GM21737 (cell line): ENCODE results near the gene MAP4K4.

Experiments used
- ATAC-seq: cut with Tn5 transposase; IDR thresholded peaks from one replicate; pipeline ENCODE4 v1.9.1; 2021; ENCODE audit warnings: mild to moderate bottlenecking, moderate library complexity; ENCODE audit not compliant: unreplicated experiment

Gene MAP4K4

GRCh38 chr2:101692041-101692440, 5.5 kb upstream of the MAP4K4 start:
- no peak for ATAC-seq

- ATAC-seq, result no peak
Measured at GRCh38 chr2:101692766-101693165, 4.7 kb upstream of the MAP4K4 start.

- ATAC-seq, result no peak
Measured at GRCh38 chr2:101693991-101694588, 3.4 kb upstream of the MAP4K4 start.

DNA sequence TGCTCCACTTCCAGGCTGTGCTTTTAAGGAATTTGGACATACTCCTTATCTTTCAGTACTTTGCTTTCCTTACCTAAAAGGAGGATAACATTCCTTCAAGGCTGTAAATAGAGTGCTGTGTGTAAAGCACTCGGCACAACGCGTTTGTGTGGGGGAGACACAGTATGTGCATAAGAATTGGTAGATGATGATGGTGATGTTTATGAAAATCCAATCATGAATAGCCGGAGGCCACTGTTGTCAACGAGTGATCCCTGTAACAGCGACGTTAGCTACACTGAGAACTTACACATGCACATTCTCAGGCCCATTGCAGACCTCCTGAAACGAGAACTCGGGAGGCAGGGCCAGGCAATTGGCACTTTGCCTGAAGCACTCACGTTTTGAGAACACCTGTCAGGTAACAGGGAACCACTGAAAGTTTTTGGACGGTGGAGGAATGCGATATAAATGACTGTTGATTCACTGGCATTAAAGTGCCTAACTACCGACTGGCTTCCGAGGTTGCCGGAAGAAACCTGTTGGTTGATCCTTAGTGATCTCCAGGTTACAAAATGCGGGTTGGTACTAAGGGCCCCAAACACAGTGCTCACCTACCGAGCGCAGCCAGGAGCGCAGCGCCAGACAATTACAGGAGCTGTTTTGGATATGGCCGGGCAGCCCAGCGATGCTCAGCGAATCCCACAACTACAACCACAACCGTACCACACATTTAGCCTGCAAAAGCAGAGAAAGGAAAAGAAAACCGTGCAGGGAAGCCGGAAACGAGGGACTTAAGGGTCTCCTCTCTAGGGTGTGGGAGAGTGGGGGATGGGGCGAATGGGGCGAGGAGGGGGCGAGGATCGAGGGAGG, 1.0 kb upstream of the MAP4K4 start:
- no peak for ATAC-seq

DNA sequence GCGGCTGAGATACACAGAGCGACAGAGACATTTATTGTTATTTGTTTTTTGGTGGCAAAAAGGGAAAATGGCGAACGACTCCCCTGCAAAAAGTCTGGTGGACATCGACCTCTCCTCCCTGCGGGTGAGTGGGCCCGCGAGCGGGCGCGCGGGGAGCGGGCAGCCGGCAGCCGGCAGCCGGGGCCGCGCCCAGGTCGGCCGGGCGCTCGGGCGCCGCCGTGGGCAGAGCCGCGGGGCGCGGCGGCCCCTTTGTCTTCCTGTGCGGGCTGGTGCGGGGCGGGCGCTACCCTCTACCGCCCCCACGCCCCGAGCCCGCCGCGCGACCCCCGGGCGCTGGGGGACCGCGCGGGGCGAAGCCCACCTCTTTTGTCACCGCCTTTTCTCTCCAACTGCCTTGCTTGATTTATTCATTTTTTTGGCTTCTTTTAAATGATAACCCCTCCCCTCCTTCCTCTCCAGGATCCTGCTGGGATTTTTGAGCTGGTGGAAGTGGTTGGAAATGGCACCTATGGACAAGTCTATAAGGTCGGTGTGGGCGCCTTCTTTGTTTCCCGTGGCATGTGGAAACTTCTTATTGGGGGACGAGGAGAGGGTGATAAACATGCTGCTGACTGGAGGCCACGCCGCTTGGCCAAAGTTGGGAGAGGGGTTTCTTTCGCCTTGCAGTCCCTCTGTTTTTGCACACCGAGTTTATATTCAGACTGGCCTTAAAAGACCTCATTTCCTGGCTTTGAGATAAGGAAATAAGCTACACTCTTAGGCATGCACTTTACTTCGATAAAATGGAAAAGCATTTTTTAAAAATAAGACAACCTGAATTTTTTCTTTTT, 722 bp downstream of the MAP4K4 start:
- no peak for ATAC-seq

GRCh38 chr2:101698844-101699754, 1.6 kb downstream of the MAP4K4 start:
- ATAC-seq, result no peak

DNA sequence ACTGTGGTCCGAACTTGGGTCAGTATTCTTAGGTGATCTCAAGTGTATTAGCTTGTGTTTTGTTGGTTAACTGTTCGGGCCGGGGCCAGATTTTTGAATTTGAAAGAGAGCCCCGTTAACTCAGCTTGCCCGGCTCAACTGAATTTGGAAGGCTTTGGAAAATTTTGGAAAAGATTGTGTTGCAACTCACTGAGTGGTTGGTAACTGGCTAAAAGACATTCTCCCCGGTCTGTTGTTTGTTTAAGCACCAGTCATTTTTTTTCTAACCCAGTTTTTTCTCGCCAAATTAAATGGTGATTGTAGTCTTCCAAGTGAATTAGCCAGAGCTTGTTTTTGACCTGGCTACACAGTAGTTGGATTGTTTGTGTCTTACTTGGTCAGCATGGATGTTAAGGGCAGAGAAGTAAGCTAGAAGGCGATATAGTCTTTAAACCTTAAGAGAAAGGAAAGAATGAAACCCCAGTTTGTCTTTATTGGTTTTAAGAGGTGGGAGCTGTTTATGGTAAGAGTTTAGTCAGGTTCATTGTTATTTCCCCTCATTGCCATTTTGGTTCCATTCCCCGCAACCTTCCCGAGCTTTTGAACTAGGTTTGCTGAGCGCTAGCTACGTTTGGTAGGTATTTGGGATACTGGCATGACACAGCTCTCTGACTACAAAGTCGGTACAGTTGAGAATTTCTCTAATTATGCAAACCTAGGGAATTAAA, 2.4 kb downstream of the MAP4K4 start:
- no peak for ATAC-seq

GRCh38 chr2:101704046-101704466, 6.5 kb downstream of the MAP4K4 start:
- no peak for ATAC-seq

DNA sequence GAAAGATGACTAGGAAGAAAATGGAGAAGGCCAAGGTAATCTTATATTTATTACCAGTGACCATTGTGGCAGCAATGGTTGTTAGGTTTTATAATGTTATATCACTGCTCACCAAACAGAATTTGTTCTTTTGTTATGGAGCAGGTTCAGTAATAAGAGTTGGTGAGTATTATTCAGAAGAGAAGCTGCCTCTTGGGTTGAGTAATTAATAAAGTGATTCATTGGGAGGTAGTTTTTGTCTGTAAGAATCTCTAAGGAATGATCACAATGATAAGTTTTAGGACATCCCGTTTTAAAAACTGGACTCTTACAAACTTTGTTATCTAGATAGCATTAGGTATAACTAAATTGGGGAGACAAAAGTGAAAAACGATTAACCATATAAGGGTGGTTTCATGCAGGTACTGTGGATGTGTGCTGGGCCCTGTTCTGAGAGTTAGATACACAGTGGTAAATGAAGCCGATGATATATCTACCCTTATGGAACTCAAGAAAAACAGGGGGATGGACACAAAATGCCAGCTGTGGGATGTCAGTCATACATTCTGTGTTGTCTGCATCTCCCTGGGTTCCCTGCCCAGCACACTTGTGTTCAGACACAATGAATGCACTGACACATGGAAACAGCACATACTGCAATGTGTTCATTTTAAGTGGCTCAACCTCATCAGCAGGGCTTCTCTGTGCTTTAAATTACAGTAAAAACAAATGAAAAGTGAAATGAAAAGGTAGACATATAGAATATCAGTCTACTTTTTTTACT, 7.5 kb downstream of the MAP4K4 start:
- ATAC-seq, result no peak

DNA sequence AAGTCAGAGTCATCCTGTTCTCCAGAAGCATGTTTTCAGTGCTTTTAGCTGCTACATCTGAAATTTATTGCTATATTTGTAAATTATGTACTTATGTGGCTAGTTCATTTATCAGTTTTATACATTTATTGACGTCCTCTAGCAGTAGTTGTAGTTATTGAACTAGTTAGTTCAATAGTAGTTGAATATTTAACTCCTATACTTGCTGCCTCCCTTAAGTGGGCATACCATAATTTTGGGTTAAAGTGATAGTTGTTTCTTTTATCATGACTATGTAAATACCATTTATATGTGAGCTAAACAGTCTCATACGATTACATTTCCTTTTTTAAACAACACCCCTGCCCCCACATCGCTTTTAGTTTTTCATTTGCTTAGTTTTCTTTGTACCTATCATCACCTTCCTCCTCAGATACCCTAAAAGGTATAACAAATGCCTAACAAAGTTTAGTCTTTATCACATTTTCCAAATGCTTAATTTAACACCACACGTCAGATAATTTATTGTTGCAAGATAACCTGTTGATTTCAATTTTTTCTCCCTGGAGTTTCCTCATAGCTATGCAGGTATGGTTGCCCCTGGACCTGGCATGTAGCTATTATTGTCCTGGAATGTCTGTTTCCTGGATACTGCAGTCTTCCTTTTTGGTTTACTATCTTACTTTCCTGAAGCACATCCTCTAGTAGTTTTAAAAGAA, 8.8 kb downstream of the MAP4K4 start:
- ATAC-seq, result no peak

DNA sequence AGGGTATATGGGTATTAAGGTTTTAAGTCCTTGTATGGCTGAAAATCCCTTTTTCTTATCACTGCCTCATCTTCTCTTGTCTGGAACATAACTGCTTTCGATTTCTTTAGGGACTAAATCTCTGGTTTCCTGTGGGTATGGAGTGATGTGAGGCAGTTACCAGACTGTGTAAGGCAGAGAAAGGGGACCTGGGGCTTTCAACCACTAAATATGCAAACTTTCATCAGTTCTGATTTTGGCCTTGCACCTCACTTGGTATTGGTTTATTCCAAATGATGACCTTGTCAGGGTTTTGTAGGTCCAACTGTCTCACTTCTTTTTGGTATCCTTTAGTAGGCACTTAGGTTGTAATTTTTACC, 9.3 kb downstream of the MAP4K4 start:
- peak; percentile 59 for ATAC-seq

DNA sequence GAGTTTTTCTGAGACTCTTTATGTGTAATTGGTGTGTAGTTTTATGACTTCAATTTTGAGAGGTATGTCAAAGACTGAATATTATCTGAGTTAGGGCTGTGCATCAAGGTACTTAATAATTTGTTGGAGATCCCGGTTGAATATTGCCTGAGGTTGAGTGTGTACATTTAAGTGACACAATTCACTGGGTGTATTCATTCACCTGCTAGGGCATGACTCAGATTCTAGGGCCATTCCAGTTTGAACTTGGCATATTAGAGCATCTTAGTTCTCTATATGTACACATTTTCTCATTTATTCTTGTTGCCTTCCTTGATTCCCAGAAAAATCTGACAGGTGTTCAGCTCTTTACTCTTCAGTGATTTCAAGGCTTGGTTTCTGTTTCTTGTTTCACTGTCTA, 12.5 kb downstream of the MAP4K4 start:
- ATAC-seq, result no peak

DNA sequence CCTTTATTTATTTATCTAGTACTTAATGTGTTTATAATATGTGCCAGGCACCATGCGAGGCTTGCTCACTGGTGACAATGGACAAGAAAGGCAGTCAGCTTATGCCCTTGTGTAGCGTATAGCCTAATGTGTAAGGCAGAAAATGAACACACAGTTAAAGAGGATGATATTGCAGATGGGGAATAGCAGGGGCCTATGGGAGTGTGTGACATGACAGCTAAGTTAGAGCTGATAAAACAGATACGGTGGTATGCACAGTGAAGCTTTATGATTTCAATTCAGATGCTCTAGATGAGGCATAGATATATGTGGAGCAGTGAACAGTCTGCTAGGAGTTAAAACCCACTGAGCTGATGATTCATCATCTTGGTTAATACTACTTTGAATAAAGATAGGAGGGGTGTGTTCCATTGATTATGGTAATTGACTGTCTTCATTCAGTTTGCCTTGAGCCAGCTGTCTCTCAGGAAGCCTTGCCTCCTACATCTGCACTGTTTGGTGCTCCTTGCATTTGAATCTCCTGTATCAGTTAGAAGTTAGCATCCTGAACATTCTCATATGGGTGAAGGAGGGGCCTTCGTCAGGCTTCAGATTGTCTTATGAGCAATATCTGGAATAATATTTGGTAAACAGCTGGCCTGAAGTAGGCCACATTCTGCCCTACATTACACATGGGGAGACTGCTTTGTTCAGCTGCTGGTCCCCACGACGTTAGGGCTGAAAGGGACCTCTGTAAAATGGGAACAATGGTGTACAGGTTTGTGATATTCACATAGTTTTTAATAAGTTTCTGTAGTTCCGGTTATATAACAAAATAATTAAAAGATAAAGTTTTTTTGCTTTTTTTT, 13.2 kb downstream of the MAP4K4 start:
- ATAC-seq, result no peak

- no peak for ATAC-seq
Measured at GRCh38 chr2:101714118-101714517, 16.6 kb downstream of the MAP4K4 start.

DNA sequence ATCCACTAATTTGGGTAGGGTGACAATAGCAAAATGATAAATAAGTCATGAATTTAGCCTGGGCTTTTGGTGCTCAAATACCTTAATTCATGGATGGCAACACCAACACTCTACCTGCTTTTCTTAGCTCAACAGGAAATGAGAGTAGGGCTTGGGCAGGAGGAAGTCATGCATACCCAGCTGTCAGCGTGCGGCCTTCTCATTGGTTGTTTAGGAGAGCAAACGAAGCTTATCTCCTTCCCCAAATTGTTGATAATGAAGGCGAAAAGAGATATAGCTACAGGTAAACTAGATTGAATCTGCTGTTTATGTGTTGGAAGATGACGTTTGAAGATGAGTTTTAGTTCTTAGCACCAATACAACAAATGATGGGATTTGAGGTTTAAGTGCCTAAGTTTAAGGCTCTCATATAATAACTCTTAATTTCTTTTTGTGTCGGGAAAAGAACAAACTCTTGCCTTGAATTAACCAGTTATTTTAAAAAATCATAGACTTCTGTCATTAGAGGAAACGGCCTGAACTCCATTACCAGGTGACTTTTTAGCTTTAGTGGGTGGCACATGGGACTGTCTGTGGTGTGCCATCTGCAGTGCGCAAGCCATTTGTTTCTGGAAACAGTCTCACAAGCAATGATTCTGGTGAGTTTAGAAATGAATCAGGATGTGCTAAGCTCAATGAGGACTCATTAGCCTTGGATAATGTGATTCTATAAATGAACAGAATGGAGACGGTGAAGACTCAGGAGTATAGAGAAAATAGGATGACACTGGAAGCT, 19.8 kb downstream of the MAP4K4 start:
- peak; percentile 73 for ATAC-seq

- ATAC-seq, result no peak
Measured at GRCh38 chr2:101718479-101718878, 21.0 kb downstream of the MAP4K4 start.

DNA sequence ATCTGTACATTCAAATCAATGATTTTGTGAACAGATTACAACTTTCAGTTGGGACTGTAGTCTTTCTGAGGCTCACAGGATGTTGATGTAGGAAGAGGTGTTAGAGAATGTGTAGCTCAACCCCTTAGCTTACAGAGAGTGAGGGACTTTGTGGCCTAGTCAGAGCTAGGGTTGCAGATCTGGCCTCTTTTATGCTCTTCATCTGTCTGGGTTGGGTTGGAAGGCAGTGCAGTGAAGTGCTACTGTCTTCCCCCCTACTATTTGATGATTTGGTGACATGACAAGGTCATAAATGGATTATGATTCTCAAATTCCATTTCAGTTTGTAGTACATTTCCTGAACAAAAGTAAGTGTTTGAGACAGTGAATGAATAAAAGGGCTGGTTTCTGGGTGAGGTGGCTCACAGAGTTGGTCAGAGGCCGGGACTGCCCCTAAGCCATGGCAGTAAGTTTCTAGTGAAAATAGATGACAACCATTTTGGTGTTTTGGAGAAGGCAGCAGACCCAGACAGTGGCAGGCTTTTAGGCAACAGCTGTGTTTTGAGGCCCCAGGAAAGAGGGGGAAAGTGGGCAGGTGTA, 21.6 kb downstream of the MAP4K4 start:
- ATAC-seq, result no peak
